GM21737 (cell line): ENCODE measurements around the gene STXBP5L.
A peak's percentile ranks its signal among the peaks of the same experiment; 100 is the strongest.
"Not testable (repeated sequence)": the region's sequence is repeated elsewhere in the genome, so short reads cannot be mapped to it uniquely, and the experiment has no call there.

ENCODE experiments used
- ATAC-seq: cut with Tn5 transposase; IDR thresholded peaks from one replicate; pipeline ENCODE4 v1.9.1; 2021; ENCODE audit warnings: mild to moderate bottlenecking, moderate library complexity; ENCODE audit not compliant: unreplicated experiment

Gene STXBP5L

DNA sequence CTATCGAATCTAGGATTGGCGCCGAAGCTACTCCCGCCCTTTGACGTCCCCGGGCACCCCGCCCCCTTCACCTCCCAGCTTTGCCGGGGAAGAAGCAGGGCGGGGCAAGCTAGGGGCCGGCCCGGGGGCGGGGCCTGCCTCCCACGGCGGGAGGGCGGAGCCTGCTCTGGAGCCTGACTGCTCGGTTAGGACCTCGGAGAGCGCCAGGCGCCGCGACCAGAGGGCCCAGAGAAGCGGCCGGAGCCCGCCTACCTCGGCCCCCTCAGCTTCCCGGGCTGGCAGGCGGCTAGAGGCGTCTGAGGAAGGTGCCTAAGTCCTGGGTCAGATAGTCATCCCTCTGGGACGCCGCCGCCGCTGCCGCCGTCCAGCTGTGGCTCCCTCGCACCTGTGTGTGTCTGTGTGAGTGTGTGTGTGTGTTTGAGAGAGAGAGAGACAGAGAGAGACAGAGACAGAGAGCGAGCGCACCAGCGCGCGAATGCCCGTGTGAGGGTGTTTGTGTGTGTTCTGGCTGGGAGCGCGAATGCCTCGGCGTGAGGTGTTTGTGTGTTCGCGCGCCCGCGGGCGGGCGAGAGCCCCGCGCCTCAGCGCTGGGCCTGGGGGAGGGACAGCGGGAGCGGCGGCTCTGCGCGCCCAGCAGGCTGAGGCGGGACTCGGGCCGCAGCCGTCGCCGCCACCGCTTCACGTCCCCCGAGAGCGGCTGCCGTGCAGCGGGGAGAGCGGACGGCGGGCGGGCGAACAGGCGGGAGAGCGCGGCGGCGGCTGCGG is at the start of gene STXBP5L:
Gene STXBP5L (plus strand): TSS at position 176 of the 765 bp plus-strand sequence. CDS start 1,374 bp downstream, outside the sequence.
- ATAC-seq = peak; percentile 94

- no peak for ATAC-seq
Measured at GRCh38 chr3:120858521-120858920, 49.5 kb upstream of the STXBP5L start.

GRCh38 chr3:120864541-120864940 is 43.5 kb upstream of the STXBP5L start:
- no peak for ATAC-seq

DNA sequence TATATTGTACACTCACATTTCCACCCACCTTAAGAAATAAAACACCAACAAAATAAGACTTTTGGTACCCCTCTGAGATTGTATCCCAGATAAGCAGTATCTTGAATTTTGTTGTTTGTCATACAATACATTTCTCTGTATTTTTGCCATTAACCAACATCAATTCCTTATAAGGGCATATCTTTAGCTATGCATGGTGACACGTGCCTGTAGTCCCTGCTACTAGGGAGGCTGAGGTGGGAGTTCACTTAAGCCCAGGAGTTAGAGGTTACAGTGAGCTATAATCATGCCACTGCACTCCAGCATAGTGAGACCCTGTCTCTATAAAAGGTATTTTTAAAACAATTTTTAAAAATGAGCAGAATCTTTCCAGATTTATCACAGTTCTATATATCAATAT is 32.5 kb upstream of the STXBP5L start:
- no peak for ATAC-seq

GRCh38 chr3:120875989-120876388 is 32.0 kb upstream of the STXBP5L start:
- ATAC-seq = no peak

- ATAC-seq = no peak
Measured at GRCh38 chr3:120879411-120879810, 28.6 kb upstream of the STXBP5L start.

DNA sequence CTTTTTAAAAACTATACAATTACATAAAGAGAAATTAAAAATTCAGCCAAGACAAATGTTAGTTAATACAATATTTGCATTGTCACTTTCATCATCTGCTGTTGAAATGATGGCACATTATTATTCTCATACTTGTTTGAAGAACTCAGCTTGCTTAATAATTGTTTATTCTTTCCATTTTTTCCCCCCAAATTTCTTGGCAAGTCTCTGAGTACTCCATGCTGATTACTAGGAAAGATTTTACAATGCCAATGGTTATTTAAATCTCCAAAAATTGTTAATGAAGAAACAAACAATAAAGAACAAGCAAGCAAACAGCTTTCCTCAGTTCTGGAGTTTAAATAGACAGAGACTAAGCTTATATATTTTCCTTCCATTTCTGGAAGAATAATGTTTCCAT is 15.1 kb upstream of the STXBP5L start:
- ATAC-seq = no peak

DNA sequence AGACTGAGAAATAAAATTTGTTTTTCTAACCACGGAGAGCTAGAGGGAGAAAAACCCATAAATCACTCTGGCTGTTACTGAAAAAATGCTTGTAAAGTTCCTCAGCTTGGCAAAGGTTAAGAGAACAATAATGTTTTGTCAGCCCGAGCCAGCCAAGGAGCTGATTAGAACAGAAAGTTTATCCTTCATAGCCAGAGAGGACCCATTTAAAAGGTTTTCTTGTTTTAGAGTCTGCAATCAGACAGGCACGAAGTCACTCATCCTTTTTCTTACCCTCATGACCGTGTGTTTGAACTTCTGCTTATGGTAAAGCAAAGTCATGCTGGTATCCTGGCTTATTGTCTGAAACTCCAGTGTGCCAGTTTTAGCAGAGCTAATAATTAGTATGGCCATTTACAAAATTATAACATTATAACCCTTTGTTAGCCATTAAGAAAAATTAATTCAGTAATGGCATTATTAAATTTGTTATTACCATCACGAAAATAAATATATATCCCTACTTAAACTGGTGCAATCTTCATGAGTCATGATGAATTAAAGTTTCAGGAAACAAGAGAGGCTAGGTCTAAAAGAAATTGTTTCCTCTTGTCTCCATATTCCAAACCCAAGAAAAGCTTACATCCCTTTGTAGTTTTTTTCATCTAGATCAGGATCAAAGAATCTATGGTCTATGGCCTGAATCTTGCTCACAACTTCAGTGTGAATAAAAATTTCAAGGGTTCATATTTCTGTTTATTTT is 13.5 kb upstream of the STXBP5L start:
- ATAC-seq = no peak

DNA sequence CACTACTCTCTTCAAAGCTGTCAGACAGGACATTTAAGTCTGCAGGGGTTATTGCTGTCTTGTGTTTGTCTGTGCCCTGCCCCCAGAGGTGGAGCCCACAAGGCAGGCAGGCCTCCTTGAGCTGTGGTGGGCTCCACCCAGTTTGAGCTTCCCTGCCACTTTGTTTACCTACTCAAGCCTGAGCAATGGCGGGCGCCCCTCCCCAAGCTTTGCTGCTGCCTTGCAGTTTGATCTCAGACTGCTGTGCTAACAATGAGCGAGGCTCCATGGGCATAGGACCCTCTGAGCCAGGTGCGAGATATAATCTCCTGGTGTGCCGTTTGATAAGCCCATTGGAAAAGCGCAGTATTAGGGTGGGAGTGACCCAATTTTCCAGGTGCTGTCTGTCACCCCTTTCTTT is 6.3 kb upstream of the STXBP5L start:
- ATAC-seq = not testable (repeated sequence)

DNA sequence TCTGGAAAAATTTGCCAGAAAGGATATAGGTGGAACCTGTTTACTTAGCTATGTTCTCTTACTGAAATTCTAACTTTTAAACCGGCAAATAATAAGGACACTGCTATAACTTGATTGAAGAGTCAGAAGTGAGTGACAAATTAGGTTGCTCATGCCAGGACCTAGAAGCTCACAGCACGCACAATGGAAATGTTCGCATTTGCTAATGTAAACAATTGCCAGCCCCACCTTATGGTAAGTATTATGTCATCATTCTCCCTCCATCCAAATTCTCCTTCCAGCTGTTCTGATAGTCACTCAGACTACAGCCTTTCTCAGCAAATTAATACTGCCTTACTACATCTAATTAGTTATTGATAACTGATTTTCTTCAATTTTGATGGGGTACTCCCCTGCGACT is 4.8 kb upstream of the STXBP5L start:
- no peak for ATAC-seq

DNA sequence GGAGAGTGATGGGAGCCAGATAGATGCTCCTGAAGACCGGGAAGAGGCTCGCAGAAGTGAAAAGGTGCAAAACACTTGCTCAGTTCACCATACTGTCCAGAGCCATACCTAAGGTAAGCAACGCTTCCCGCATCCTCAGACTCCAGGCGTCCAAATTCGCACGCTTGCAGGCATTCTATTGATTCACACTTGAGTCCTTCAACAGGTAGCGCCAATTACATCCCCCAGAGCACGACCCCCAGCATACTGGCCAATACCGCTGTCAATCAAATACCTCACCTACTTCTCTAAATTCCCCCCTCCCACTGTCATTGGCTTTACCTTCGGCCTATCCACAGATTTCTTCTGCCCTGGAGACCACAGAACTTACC is 361 bp upstream of the STXBP5L start:
- ATAC-seq = no peak

- ATAC-seq = no peak
Measured at GRCh38 chr3:120908795-120909601, 993 bp downstream of the STXBP5L start.

- ATAC-seq = no peak
Measured at GRCh38 chr3:120909602-120909878, 1.5 kb downstream of the STXBP5L start.

GRCh38 chr3:120926146-120926545 is 18.1 kb downstream of the STXBP5L start:
- no peak for ATAC-seq

DNA sequence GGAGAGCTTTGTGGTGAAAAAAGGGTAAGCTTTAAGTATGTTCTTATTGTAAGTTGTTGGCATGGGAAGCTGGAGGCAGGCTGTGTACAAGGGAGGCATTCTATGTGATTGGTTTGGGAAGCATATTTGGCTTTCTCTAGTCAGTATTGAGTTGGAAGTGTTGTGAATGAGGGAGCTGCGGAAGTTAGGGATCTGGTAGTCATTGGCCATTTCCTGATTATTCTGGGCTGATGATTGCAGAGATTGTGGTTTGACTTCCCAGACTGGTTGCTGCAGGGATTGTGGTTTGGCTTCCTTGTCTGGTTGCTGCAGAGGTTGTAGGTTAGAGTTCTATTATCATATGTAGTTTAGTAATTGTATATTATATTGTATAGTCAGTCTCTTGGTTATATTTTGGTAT is 21.0 kb downstream of the STXBP5L start:
- no peak for ATAC-seq

DNA sequence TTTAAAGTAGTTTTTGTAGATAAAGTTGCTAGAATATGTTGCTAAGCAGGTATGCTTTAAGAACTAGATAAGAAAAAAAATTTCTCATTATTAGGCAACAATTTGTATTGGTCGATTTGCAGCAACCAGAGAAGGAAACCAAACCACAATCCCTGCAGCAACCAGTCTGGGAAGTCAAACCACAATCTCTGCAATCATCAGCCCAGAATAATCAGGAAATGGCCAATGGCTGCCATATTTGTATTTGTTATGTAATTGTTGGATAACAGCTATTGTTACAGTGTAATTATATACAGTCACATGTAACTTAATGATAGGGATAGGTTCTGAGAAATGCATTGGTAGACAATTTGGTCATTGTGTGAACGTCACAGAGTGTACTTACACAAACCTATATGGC is 23.6 kb downstream of the STXBP5L start:
- no peak for ATAC-seq

- no peak for ATAC-seq
Measured at GRCh38 chr3:120956143-120956542, 48.1 kb downstream of the STXBP5L start.

GRCh38 chr3:120982608-120983320 is 74.8 kb downstream of the STXBP5L start:
- no peak for ATAC-seq

- no peak for ATAC-seq
Measured at GRCh38 chr3:120983321-120983665, 75.3 kb downstream of the STXBP5L start.

GRCh38 chr3:120983841-120984240 is 75.8 kb downstream of the STXBP5L start:
- no peak for ATAC-seq

- ATAC-seq = no peak
Measured at GRCh38 chr3:120985242-120985641, 77.2 kb downstream of the STXBP5L start.
